Esophagus muscularis mucosa (tissue), 4 donors: ENCODE data around the gene GLG1.
"Not testable (repeated sequence)": the region's sequence is repeated elsewhere in the genome, so short reads cannot be mapped to it uniquely, and the experiment has no call there.

Experiments used
- CTCF ChIP-seq, 3 experiments: fragments of 200-600 bp in 2 of 3; fragments of 450-650 bp in 1 of 3; sonication (generic) in 2 of 3; IDR thresholded peaks; one replicate each; pipeline ENCODE4 v1.5.1; 2017 to 2019; ENCODE audit warnings: antibody characterized with exemption in 3 of 3, mild to moderate bottlenecking in 2 of 3, moderate library complexity in 1 of 3
- EP300 ChIP-seq: sonication (generic); formaldehyde crosslinking; IDR thresholded peaks from one replicate; pipeline ENCODE4 v1.6.1; 2017; ENCODE audit warnings: antibody characterized with exemption
- POLR2A ChIP-seq: fragments of 450-650 bp; IDR thresholded peaks from one replicate; pipeline ENCODE4 v1.6.1; 2017; ENCODE audit warnings: antibody characterized with exemption, moderate library complexity, mild to moderate bottlenecking, low read depth
- POLR2AphosphoS5 ChIP-seq, 2 donors: sonication (generic); formaldehyde crosslinking; IDR thresholded peaks; one replicate each; pipeline ENCODE4 v1.6.1; 2017; ENCODE audit warnings: antibody characterized with exemption in 2 of 2

GRCh38 chr16:74412775-74413390 is 194.0 kb downstream of the GLG1 start:
- not testable (repeated sequence) for TF ChIP-seq POLR2AphosphoS5 (IDR thresholded peaks at IDR 0.05); CTCF (IDR thresholded peaks at IDR 0.05); POLR2A; EP300
